Measurements from ENCODE around the gene PHF21B.
"Not testable (repeated sequence)": the region's sequence is repeated elsewhere in the genome, so short reads cannot be mapped to it uniquely, and the experiment has no call there.

Gene PHF21B

GRCh38 chr22:45009606-45010531 lies at the start of gene PHF21B:
Gene PHF21B (minus strand): TSS chr22:45010005. CDS start chr22:45009549, 456 bp downstream.
- peak in 1 of 2 experiments; percentile 17 for DNase-seq

GRCh38 chr22:45059296-45059695 lies 49.5 kb upstream of the PHF21B start:
- no peak for DNase-seq

GRCh38 chr22:45058622-45058912 lies 48.8 kb upstream of the PHF21B start:
- DNase-seq, result no peak

GRCh38 chr22:45055936-45056335 lies 46.1 kb upstream of the PHF21B start:
- DNase-seq, result no peak

GRCh38 chr22:45053571-45053970 lies 43.8 kb upstream of the PHF21B start:
- DNase-seq, result no peak

- no peak for DNase-seq
Observed at GRCh38 chr22:45053094-45053493, 43.3 kb upstream of the PHF21B start.

- DNase-seq, result not testable (repeated sequence)
Observed at GRCh38 chr22:45052665-45053064, 42.9 kb upstream of the PHF21B start.

GRCh38 chr22:45051946-45052345 lies 42.1 kb upstream of the PHF21B start:
- DNase-seq, result no peak

- DNase-seq, result no peak
Observed at GRCh38 chr22:45051419-45051818, 41.6 kb upstream of the PHF21B start.

GRCh38 chr22:45047260-45047659 lies 37.5 kb upstream of the PHF21B start:
- DNase-seq, result no peak

GRCh38 chr22:45045208-45045607 lies 35.4 kb upstream of the PHF21B start:
- no peak for DNase-seq

- DNase-seq, result no peak
Observed at GRCh38 chr22:45042263-45042662, 32.5 kb upstream of the PHF21B start.

GRCh38 chr22:45039133-45039532 lies 29.3 kb upstream of the PHF21B start:
- DNase-seq, result no peak

- DNase-seq, result no peak
Observed at GRCh38 chr22:45036154-45036553, 26.3 kb upstream of the PHF21B start.

- DNase-seq, result no peak
Observed at GRCh38 chr22:45034821-45035220, 25.0 kb upstream of the PHF21B start.

GRCh38 chr22:45034156-45034555 lies 24.4 kb upstream of the PHF21B start:
- no peak for DNase-seq

GRCh38 chr22:45033136-45033535 lies 23.3 kb upstream of the PHF21B start:
- no peak for DNase-seq

- no peak for DNase-seq
Observed at GRCh38 chr22:45031629-45032403, 22.0 kb upstream of the PHF21B start.

- DNase-seq, result no peak
Observed at GRCh38 chr22:45029501-45029900, 19.7 kb upstream of the PHF21B start.

GRCh38 chr22:45026511-45026910 lies 16.7 kb upstream of the PHF21B start:
- DNase-seq, result no peak

GRCh38 chr22:45023431-45023830 lies 13.6 kb upstream of the PHF21B start:
- DNase-seq, result no peak

- no peak for DNase-seq
Observed at GRCh38 chr22:45019861-45020655, 10.3 kb upstream of the PHF21B start.

GRCh38 chr22:45014654-45015053 lies 4.8 kb upstream of the PHF21B start:
- no peak for DNase-seq

Data from NCI-H187 (cell line).